ENCODE data around the gene CACNA1G.

CACNA1G gene

DNA sequence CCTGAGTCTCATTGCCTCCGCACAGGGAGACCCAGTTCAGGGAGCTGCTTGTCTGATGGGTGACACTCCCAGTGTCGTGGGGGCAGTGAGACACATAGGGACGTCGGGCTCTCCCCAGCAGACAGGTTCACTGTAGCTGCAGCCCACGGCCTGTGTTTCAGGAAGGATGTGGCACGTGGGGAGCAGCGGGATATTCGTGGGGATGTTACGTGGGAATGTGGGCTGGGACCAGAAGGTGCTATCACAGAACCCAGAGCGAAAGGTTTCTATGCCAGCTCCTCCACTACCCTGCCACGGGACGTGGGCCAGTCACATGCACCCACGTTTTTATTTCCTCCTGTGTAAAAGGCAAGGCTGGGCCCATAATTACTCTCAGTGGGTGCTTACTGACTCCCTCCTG is 16.3 kb downstream of the CACNA1G start:
- in situ Hi-C loops (cut with MboI; ENCODE audit: low sequenced_read_pairs, unreplicated experiment), result no loop called here
- TF ChIP-seq, protein P1, sequence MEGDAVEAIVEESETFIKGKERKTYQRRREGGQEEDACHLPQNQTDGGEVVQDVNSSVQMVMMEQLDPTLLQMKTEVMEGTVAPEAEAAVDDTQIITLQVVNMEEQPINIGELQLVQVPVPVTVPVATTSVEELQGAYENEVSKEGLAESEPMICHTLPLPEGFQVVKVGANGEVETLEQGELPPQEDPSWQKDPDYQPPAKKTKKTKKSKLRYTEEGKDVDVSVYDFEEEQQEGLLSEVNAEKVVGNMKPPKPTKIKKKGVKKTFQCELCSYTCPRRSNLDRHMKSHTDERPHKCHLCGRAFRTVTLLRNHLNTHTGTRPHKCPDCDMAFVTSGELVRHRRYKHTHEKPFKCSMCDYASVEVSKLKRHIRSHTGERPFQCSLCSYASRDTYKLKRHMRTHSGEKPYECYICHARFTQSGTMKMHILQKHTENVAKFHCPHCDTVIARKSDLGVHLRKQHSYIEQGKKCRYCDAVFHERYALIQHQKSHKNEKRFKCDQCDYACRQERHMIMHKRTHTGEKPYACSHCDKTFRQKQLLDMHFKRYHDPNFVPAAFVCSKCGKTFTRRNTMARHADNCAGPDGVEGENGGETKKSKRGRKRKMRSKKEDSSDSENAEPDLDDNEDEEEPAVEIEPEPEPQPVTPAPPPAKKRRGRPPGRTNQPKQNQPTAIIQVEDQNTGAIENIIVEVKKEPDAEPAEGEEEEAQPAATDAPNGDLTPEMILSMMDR (IDR thresholded peaks at IDR 0.05; ENCODE audit: borderline replicate concordance, control extremely low read depth, extremely low read depth, insufficient read depth, missing control alignments), result no peak
- DNase-seq (ENCODE audit: low spot score), result no peak

DNA sequence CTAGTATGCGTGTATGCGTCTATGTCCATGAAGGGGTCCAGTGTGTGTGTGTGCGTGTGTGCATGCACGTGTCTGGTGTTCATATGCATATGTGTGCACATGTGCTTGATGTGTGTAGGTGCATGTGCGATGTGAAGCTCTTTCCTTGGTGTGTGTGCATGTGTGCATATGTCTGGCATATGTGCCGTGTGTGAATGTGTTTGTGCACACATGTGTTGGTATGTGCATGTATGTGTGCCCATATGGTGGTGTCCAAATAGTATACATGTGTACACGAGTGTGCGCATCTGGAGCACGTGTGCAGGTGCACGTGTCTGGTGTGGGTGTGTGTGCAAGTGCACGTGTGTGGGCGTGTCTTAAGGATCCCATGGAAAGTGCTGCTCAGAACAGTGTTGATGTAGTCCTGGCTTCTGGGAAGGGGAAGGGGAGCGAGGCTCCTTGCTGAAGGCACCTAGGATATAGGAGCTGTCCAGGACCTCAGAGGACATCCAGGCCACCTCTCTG is 17.0 kb downstream of the CACNA1G start:
- TF ChIP-seq, protein P1 (IDR thresholded peaks at IDR 0.05; ENCODE audit: borderline replicate concordance, control extremely low read depth, extremely low read depth, insufficient read depth, missing control alignments), result no peak

DNA sequence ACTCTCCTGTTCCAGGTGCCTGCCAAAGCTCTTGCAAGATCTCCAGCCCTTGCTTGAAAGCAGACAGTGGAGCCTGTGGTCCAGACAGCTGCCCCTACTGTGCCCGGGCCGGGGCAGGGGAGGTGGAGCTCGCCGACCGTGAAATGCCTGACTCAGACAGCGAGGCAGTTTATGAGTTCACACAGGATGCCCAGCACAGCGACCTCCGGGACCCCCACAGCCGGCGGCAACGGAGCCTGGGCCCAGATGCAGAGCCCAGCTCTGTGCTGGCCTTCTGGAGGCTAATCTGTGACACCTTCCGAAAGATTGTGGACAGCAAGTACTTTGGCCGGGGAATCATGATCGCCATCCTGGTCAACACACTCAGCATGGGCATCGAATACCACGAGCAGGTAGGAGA is 17.7 kb downstream of the CACNA1G start:
- in situ Hi-C loops (cut with MboI; ENCODE audit: low sequenced_read_pairs, unreplicated experiment), result no loop called here
- TF ChIP-seq, protein P1 (IDR thresholded peaks at IDR 0.05; ENCODE audit: borderline replicate concordance, control extremely low read depth, extremely low read depth, insufficient read depth, missing control alignments), result no peak
- DNase-seq (ENCODE audit: low spot score), result no peak

More for the DNA sequence above, 17.0 kb downstream of the CACNA1G start:
- DNase-seq (ENCODE audit: low spot score), result no peak
- in situ Hi-C loops (cut with MboI; ENCODE audit: low sequenced_read_pairs, unreplicated experiment), result no loop called here

DNA sequence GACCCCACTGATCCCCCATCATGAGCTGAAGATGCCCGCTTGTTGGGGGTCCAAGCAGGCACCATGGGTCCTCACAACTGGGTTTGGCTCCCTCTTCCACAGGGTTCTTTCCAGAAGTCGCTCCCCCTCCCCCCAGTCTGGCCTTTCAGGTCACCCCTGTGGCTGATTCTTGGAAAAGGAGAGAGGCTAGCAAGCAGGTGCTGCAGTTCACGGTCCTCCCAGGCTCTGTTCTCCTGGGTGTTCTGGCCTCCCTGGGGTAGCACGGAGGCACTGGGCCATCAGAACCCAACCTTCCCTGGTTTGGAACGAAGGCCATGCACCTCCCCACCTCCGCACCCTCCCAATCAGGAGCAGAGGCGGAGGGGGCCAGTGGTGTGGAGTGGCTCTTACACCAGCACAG is 18.9 kb downstream of the CACNA1G start:
- no peak for DNase-seq (ENCODE audit: low spot score)
- TF ChIP-seq, protein P1 (IDR thresholded peaks at IDR 0.05; ENCODE audit: borderline replicate concordance, control extremely low read depth, extremely low read depth, insufficient read depth, missing control alignments), result no peak
- in situ Hi-C loops (cut with MboI; ENCODE audit: low sequenced_read_pairs, unreplicated experiment), result no loop called here

DNA sequence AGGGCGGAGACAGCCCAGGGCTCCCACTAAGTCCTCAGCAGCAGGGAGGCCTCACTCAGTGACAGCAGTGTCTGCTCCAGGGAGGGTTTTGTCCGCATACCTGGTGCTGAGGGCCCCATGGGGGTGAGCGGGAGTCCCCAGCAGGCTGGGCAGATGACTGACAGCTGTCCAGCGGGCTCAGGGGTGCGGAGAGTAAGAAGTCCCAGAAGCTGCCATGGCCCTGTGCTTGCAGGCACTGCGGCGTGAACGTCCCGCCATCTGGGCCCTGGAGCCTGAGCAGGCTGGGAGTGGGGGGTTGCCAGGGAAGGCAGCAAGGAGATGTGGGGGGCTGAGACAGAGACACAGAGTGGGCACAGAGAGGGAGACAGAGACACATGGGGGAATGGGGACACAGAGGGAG is 20.1 kb downstream of the CACNA1G start:
- in situ Hi-C loops (cut with MboI; ENCODE audit: low sequenced_read_pairs, unreplicated experiment), result no loop called here
- DNase-seq (ENCODE audit: low spot score), result no peak
- TF ChIP-seq, protein P1 (IDR thresholded peaks at IDR 0.05; ENCODE audit: borderline replicate concordance, control extremely low read depth, extremely low read depth, insufficient read depth, missing control alignments), result no peak

DNA sequence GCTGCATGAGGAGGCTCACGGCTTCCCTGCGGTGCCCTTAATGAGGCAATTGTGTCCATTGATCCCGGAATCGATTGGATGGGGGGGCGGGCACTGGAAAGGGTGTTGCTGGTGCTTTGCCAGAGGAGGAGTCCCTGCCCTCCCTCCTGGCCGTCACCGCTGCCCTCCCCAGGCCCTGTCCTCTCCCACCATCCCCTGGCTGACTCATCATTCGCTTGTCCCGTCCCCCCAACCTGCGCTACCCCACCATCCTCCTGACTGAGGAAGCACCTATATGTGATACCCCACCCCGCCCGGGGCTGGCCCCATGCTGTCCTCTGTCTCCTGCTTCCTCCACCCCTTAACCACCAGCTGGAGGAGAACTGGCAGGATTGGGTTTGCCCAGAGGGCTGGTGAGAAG is 20.8 kb downstream of the CACNA1G start:
- in situ Hi-C loops (cut with MboI; ENCODE audit: low sequenced_read_pairs, unreplicated experiment), result no loop called here
- TF ChIP-seq, protein P1 (IDR thresholded peaks at IDR 0.05; ENCODE audit: borderline replicate concordance, control extremely low read depth, extremely low read depth, insufficient read depth, missing control alignments), result no peak
- no peak for DNase-seq (ENCODE audit: low spot score)

DNA sequence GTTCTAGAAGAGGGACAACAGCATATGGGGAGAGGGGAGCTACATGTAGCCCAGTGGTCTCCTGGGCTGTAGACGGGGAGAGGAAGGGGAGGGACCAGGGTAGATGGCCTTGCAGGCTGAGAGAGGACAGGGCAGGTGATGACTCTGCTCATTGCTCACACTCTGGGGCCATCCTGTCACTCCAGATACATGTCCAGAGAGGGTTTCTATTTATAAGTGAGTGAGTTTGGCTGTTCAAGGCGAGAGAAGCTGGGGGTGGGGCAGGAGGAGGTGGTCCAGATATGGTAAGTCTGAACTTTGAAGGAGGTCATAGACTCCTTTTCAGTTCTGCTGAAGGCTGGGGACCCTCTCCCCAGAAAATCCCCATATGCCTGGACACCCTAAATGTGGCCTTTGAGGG is 22.2 kb downstream of the CACNA1G start:
- TF ChIP-seq, protein P1 (IDR thresholded peaks at IDR 0.05; ENCODE audit: borderline replicate concordance, control extremely low read depth, extremely low read depth, insufficient read depth, missing control alignments), result no peak
- DNase-seq (ENCODE audit: low spot score), result no peak
- in situ Hi-C loops (cut with MboI; ENCODE audit: low sequenced_read_pairs, unreplicated experiment), result no loop called here
